CD14-positive monocyte (primary cell): Measurements from ENCODE around the gene ZDHHC14. TPM values are rescaled to one million over a fixed set of nuclear protein-coding genes. Genes with fewer than 3 reads are reported as not detected.

ENCODE experiments used
- DNase-seq, 3 donors: peaks; one replicate each; pipeline ENCODE4 v3.0.0-alpha.2; 2011 to 2022
- H2AFZ ChIP-seq: 2 replicates; pipeline ENCODE4 v1.6.0; 2012; ENCODE audit warnings: mild to moderate bottlenecking, low read depth, low read length, inconsistent platforms; ENCODE audit not compliant: insufficient read depth, poor library complexity, severe bottlenecking
- H3K27ac ChIP-seq, 2 donors: 1 replicate in 1 of 2; 2 replicates in 1 of 2; pipeline ENCODE4 v1.5.1; 2012 to 2013; ENCODE audit warnings: low read length in 2 of 2, control low read depth in 1 of 2, inconsistent platforms in 1 of 2, low read depth in 1 of 2, mild to moderate bottlenecking in 1 of 2
- H3K27me3 ChIP-seq, 2 donors: one replicate each; pipeline versions ENCODE4 v1.6.0 to v1.6.1; 2011 to 2013; ENCODE audit warnings: low read length in 2 of 2; ENCODE audit not compliant: control insufficient read depth in 2 of 2, insufficient read depth in 2 of 2
- H3K36me3 ChIP-seq, 2 donors: replicated peaks in 1 of 2; 1 replicate in 1 of 2; 2 replicates in 1 of 2; pipeline versions ENCODE4 v1.5.1 to v1.6.1; 2012 to 2013; ENCODE audit warnings: low read length in 2 of 2, control low read depth in 1 of 2, inconsistent platforms in 1 of 2, mild to moderate bottlenecking in 1 of 2; ENCODE audit not compliant: insufficient read depth in 2 of 2, control insufficient read depth in 1 of 2
- H3K4me1 ChIP-seq, 2 donors: 1 replicate in 1 of 2; 2 replicates in 1 of 2; pipeline versions ENCODE4 v1.5.1 to v1.6.1; 2012 to 2013; ENCODE audit warnings: low read length in 2 of 2, control low read depth in 1 of 2, inconsistent platforms in 1 of 2, mild to moderate bottlenecking in 1 of 2, moderate library complexity in 1 of 2; ENCODE audit not compliant: insufficient read depth in 2 of 2, control insufficient read depth in 1 of 2
- H3K4me2 ChIP-seq: replicated peaks from 2 replicates; pipeline ENCODE3; 2012; ENCODE audit warnings: low read length, moderate library complexity, mild to moderate bottlenecking; ENCODE audit not compliant: poor library complexity, severe bottlenecking; ENCODE audit errors: extremely low read depth
- H3K4me3 ChIP-seq, 3 experiments: fragments of 200-600 bp in 1 of 3; sonication (generic) in 1 of 3; replicated peaks in 1 of 3; 1 replicate in 2 of 3; 2 replicates in 1 of 3; pipeline ENCODE4 v1.5.1; 2011 to 2013; ENCODE audit warnings: low read length in 3 of 3, mild to moderate bottlenecking in 3 of 3, control low read depth in 2 of 3, low read depth in 2 of 3, inconsistent platforms in 1 of 3, moderate library complexity in 1 of 3
- H3K79me2 ChIP-seq: 2 replicates; pipeline ENCODE4 v1.6.0; 2012; ENCODE audit warnings: mild to moderate bottlenecking, control low read depth, inconsistent platforms, low read length, moderate library complexity; ENCODE audit not compliant: insufficient read depth
- H3K9ac ChIP-seq: 2 replicates; pipeline ENCODE4 v1.6.0; 2017; ENCODE audit warnings: low read length, mild to moderate bottlenecking; ENCODE audit not compliant: insufficient read depth, poor library complexity, severe bottlenecking
- H3K9me3 ChIP-seq, 2 donors: replicated peaks in 1 of 2; 1 replicate in 1 of 2; 2 replicates in 1 of 2; pipeline versions ENCODE4 v1.5.1 to v1.6.1; 2012 to 2013; ENCODE audit warnings: low read length in 2 of 2, control low read depth in 1 of 2; ENCODE audit not compliant: control insufficient read depth in 1 of 2, insufficient read depth in 1 of 2
- H4K20me1 ChIP-seq: 2 replicates; pipeline ENCODE4 v1.6.0; 2012; ENCODE audit warnings: mild to moderate bottlenecking, low read length, control low read depth, moderate library complexity; ENCODE audit not compliant: insufficient read depth
- H3K27ac Mint-ChIP-seq, 7 donors: one replicate each; pipeline ENCODE4 v1.8.0; 2020; ENCODE audit warnings: mild to moderate bottlenecking in 7 of 7, mixed read lengths in 7 of 7, moderate library complexity in 6 of 7, inconsistent platforms in 2 of 7
- H3K27me3 Mint-ChIP-seq, 3 donors: one replicate each; pipeline ENCODE4 v1.8.0; 2021 to 2022; ENCODE audit warnings: low read depth in 3 of 3, mild to moderate bottlenecking in 3 of 3, mixed read lengths in 3 of 3, moderate library complexity in 3 of 3, inconsistent platforms in 1 of 3
- H3K36me3 Mint-ChIP-seq, 2 donors: one replicate each; pipeline ENCODE4 v1.8.0; 2020; ENCODE audit warnings: mixed read lengths in 2 of 2, inconsistent platforms in 1 of 2, mild to moderate bottlenecking in 1 of 2
- H3K4me1 Mint-ChIP-seq: one replicate; pipeline ENCODE4 v1.8.0; 2020; ENCODE audit warnings: mild to moderate bottlenecking, mixed read lengths
- H3K4me3 Mint-ChIP-seq, 2 donors: one replicate each; pipeline ENCODE4 v1.8.0; 2020; ENCODE audit warnings: mild to moderate bottlenecking in 2 of 2, mixed read lengths in 2 of 2, moderate library complexity in 1 of 2
- H3K9me3 Mint-ChIP-seq, 7 donors: one replicate each; pipeline ENCODE4 v1.8.0; 2020 to 2022; ENCODE audit warnings: mixed read lengths in 7 of 7, mild to moderate bottlenecking in 6 of 7, moderate library complexity in 6 of 7, inconsistent platforms in 2 of 7
- CTCF ChIP-seq: fragments of 200-600 bp; IDR thresholded peaks from one replicate; pipeline ENCODE4 v1.8.0; 2022; ENCODE audit warnings: antibody characterized with exemption, mild to moderate bottlenecking
- WGBS: methylation state at CpG from one replicate; pipeline ENCODE4 v1.1.5; 2013; ENCODE audit warnings: missing lambda C conversion rate; ENCODE audit not compliant: insufficient coverage; 5-methylcytosine and 5-hydroxymethylcytosine counted together
- intact Hi-C, 2 donors: fragments of 100-400 bp; cut with micrococcal nuclease; formaldehyde crosslinking; loops; one replicate each; pipeline versions ENCODE4 v1.15.0 to v1.15.1; 2023
- polyA plus RNA-seq, 3 donors: library from polyadenylated mRNA; depleted of rRNA in 1 of 3; unstranded in 2 of 3; stranded (reverse) in 1 of 3; fragments of 300-500 nt in 2 of 3; fragments of >200 nt in 1 of 3; fragmentation: Illumina TruSeq in 2 of 3; gene quantifications; 1 replicate in 2 of 3; 2 replicates in 1 of 3; pipeline ENCODE4 v1.2.3, GENCODE V29; 2012 to 2021

Gene ZDHHC14
- polyA plus RNA-seq, 3 donors: 0.30 to 1.7 (median 0.93) TPM

DNA sequence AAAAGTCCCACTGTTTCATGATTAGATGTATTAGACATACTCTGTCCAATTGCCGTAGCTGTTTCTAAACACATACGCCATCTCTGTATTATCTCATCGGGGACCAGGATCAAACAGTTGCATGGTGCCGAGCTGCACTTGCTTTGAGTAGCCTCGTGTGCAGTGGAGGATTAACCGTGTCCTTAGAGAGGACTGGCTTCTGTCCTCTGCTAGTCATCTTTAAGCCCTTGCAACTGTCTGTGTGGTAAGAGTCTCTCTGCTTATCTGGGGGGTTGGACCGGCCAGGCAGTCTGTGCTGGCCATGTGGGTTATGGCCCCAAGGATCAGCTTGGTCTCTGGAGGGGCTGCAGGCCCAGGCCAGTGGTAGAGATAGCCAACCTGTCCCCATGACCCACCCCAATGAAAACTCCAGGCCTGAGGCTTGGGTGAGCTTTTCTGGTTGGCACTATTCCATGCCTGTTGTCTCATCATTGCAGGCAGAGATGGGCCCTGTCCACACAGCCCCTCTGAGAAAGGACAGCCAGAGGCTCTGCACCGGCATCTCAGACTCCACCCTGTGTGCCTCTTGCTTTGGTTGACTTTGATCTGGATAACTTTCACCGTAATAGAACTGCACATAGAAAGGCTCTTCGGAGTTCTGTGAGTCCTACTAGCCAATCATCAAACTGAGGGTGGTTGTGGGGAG, 304.7 kb downstream of the ZDHHC14 start:
- TF ChIP-seq CTCF: no peak
- Histone ChIP-seq H3K79me2 (no peaks in the 10 kb centered on the region), H2AFZ (no peak overlapping the region), H3K27ac (no peak overlapping the region), H3K27me3 (no peaks in the 10 kb centered on the region), H4K20me1 (no peaks in the 10 kb centered on the region), H3K36me3 (no peaks in the 10 kb centered on the region), H3K9me3 (no peaks in the 10 kb centered on the region), H3K4me2 (no peak overlapping the region), H3K4me1 (no peaks in the 10 kb centered on the region), H3K4me3 (no peak overlapping the region), H3K9ac (no peak overlapping the region)
- Mint-ChIP-seq H3K9me3 (peaks cover 0 to 3% (median 0%) of the 10 kb centered on the region in 7 donors), H3K27ac (no peak overlapping the region), H3K27me3 (peaks cover 0 to 3% (median 2%) of the 10 kb centered on the region in 3 donors), H3K4me3 (no peak overlapping the region), H3K4me1 (no peaks in the 10 kb centered on the region), H3K36me3 (no peaks in the 10 kb centered on the region)
- intact Hi-C loops: no loop called here
- 97% methylated on average over 9 of the region's 10 CpGs for WGBS
- no peak for DNase-seq

GRCh38 chr6:157688275-157688959, 307.4 kb downstream of the ZDHHC14 start:
- Mint-ChIP-seq H3K9me3 (peaks cover 0 to 3% (median 0%) of the 10 kb centered on the region in 7 donors), H3K36me3 (no peaks in the 10 kb centered on the region), H3K4me3 (no peak overlapping the region), H3K27ac (peak overlapping the region in 1 of 7 donors; percentile 66), H3K4me1 (no peaks in the 10 kb centered on the region), H3K27me3 (peaks cover 3 to 6% (median 3%) of the 10 kb centered on the region in 3 donors)
- Histone ChIP-seq H3K79me2 (no peaks in the 10 kb centered on the region), H3K4me2 (no peak overlapping the region), H3K27me3 (no peaks in the 10 kb centered on the region), H3K9me3 (no peaks in the 10 kb centered on the region), H3K27ac (no peak overlapping the region), H3K9ac (no peak overlapping the region), H3K4me3 (no peak overlapping the region), H3K4me1 (no peaks in the 10 kb centered on the region), H4K20me1 (no peaks in the 10 kb centered on the region), H2AFZ (no peak overlapping the region), H3K36me3 (no peaks in the 10 kb centered on the region)
- no peak for TF ChIP-seq CTCF
- DNase-seq: no peak
- intact Hi-C loops: no loop called here
- WGBS: 87% methylated on average over 14 of the region's 17 CpGs
